Measurements from ENCODE around the gene ARHGEF6.

ARHGEF6 gene

GRCh38 chrX:136629084-136629750 lies 151.5 kb downstream of the ARHGEF6 start:
- TF ChIP-seq MYC (IDR thresholded peaks at IDR 0.05; ENCODE audit: low read depth, low read length): no peak
- TF ChIP-seq CTCF (IDR thresholded peaks at IDR 0.05; ENCODE audit: low read depth, low read length): no peak
- TF ChIP-seq POLR2A (IDR thresholded peaks at IDR 0.05; ENCODE audit: extremely low read depth, insufficient read length): no peak
- TF ChIP-seq MAX (IDR thresholded peaks at IDR 0.05; ENCODE audit: low read depth, low read length): no peak
- DNase-seq (ENCODE audit: low read depth): no peak
- no peak overlapping the region for H3K4me3 ChIP-seq (ENCODE audit: low read depth, low read length)

- H3K4me3 ChIP-seq (ENCODE audit: low read depth, low read length): no peak overlapping the region
- DNase-seq (ENCODE audit: low read depth): no peak
- TF ChIP-seq POLR2A (IDR thresholded peaks at IDR 0.05; ENCODE audit: extremely low read depth, insufficient read length): no peak
- no peak for TF ChIP-seq CTCF (IDR thresholded peaks at IDR 0.05; ENCODE audit: low read depth, low read length)
- no peak for TF ChIP-seq MAX (IDR thresholded peaks at IDR 0.05; ENCODE audit: low read depth, low read length)
- TF ChIP-seq MYC (IDR thresholded peaks at IDR 0.05; ENCODE audit: low read depth, low read length): no peak
These were observed 153.3 kb downstream of the ARHGEF6 start for GRCh38 chrX:136627409-136627808.

GRCh38 chrX:136626891-136627290 lies 153.8 kb downstream of the ARHGEF6 start:
- TF ChIP-seq CTCF (IDR thresholded peaks at IDR 0.05; ENCODE audit: low read depth, low read length) (no peak), MYC (IDR thresholded peaks at IDR 0.05; ENCODE audit: low read depth, low read length) (no peak), MAX (IDR thresholded peaks at IDR 0.05; ENCODE audit: low read depth, low read length) (no peak), POLR2A (IDR thresholded peaks at IDR 0.05; ENCODE audit: extremely low read depth, insufficient read length) (no peak)

GRCh38 chrX:136626237-136626636 lies 154.5 kb downstream of the ARHGEF6 start:
- no peak for DNase-seq (ENCODE audit: low read depth)
- no peak overlapping the region for H3K4me3 ChIP-seq (ENCODE audit: low read depth, low read length)
- no peak for TF ChIP-seq MAX (IDR thresholded peaks at IDR 0.05; ENCODE audit: low read depth, low read length)
- TF ChIP-seq CTCF (IDR thresholded peaks at IDR 0.05; ENCODE audit: low read depth, low read length): no peak
- TF ChIP-seq MYC (IDR thresholded peaks at IDR 0.05; ENCODE audit: low read depth, low read length): no peak
- no peak for TF ChIP-seq POLR2A (IDR thresholded peaks at IDR 0.05; ENCODE audit: extremely low read depth, insufficient read length)

More at GRCh38 chrX:136626891-136627290, 153.8 kb downstream of the ARHGEF6 start:
- no peak for DNase-seq (ENCODE audit: low read depth)
- H3K4me3 ChIP-seq (ENCODE audit: low read depth, low read length): no peak overlapping the region

- TF ChIP-seq MAX (IDR thresholded peaks at IDR 0.05; ENCODE audit: low read depth, low read length) (no peak), POLR2A (IDR thresholded peaks at IDR 0.05; ENCODE audit: extremely low read depth, insufficient read length) (no peak), MYC (IDR thresholded peaks at IDR 0.05; ENCODE audit: low read depth, low read length) (no peak), CTCF (IDR thresholded peaks at IDR 0.05; ENCODE audit: low read depth, low read length) (no peak)
- DNase-seq (ENCODE audit: low read depth): no peak
- H3K4me3 ChIP-seq (ENCODE audit: low read depth, low read length): no peak overlapping the region
These were observed 155.5 kb downstream of the ARHGEF6 start for GRCh38 chrX:136625246-136625645.
